Common myeloid progenitor, CD34-positive (primary cell): ENCODE measurements around the gene TEX52.
A peak's percentile ranks its signal among the peaks of the same experiment; 100 is the strongest.

Experiments used
- CTCF ChIA-PET: fragments of 350-600 bp; sonication (Branson Sonifier 250); formaldehyde crosslinking; loops from one replicate; lab custom pipeline; 2021; ENCODE audit warnings: antibody characterized with exemption; lab: Charles Lee
- POLR2A ChIA-PET: fragments of 350-600 bp; sonication (Branson Sonifier 250); formaldehyde crosslinking; loops from one replicate; lab custom pipeline; 2021; ENCODE audit warnings: antibody characterized with exemption; lab: Charles Lee
- DNase-seq, 3 donors: peaks; one replicate each; pipeline versions ENCODE4 v3.0.0 to v3.0.0-alpha.2; 2013
- H3K27ac ChIP-seq, 2 experiments: 1 replicate in 1 of 2; 2 replicates in 1 of 2; pipeline ENCODE4 v1.7.0; 2013; ENCODE audit warnings: inconsistent platforms in 2 of 2, low read length in 2 of 2, mild to moderate bottlenecking in 2 of 2, low read depth in 1 of 2, moderate library complexity in 1 of 2; ENCODE audit not compliant: severe bottlenecking in 2 of 2, insufficient read depth in 1 of 2, poor library complexity in 1 of 2
- H3K27me3 ChIP-seq, 5 experiments: replicated peaks in 2 of 5; 1 replicate in 3 of 5; 2 replicates in 2 of 5; pipeline versions ENCODE4 v1.6.1 to v1.7.0; 2013; ENCODE audit warnings: low read length in 4 of 5, mild to moderate bottlenecking in 2 of 5, moderate library complexity in 2 of 5, inconsistent platforms in 1 of 5; ENCODE audit not compliant: insufficient read depth in 5 of 5, control insufficient read depth in 4 of 5
- H3K36me3 ChIP-seq, 4 experiments: 1 replicate in 2 of 4; 2 replicates in 2 of 4; pipeline versions ENCODE4 v1.6.1 to v1.7.0; 2013; ENCODE audit warnings: low read length in 3 of 4, control low read depth in 1 of 4, mild to moderate bottlenecking in 1 of 4; ENCODE audit not compliant: control insufficient read depth in 4 of 4, insufficient read depth in 4 of 4
- H3K4me1 ChIP-seq, 4 experiments: 1 replicate in 3 of 4; 2 replicates in 1 of 4; pipeline versions ENCODE4 v1.6.1 to v1.7.1; 2013; ENCODE audit warnings: low read length in 3 of 4, mild to moderate bottlenecking in 3 of 4, control low read depth in 1 of 4, inconsistent platforms in 1 of 4, moderate library complexity in 1 of 4; ENCODE audit not compliant: control insufficient read depth in 4 of 4, insufficient read depth in 4 of 4; ENCODE audit errors: control extremely low read depth in 1 of 4
- H3K4me3 ChIP-seq, 7 experiments: 1 replicate in 4 of 7; 2 replicates in 3 of 7; pipeline versions ENCODE4 v1.5.1 to v1.7.0; 2013; ENCODE audit warnings: mild to moderate bottlenecking in 7 of 7, low read length in 6 of 7, moderate library complexity in 6 of 7, inconsistent platforms in 2 of 7, low read depth in 2 of 7, control low read depth in 1 of 7; ENCODE audit not compliant: insufficient read depth in 4 of 7, control insufficient read depth in 1 of 7; ENCODE audit errors: extremely low read depth in 1 of 7
- H3K9me3 ChIP-seq, 5 experiments: 1 replicate in 4 of 5; 2 replicates in 1 of 5; pipeline versions ENCODE4 v1.6.1 to v1.7.1; 2013; ENCODE audit warnings: low read length in 4 of 5, mild to moderate bottlenecking in 2 of 5, inconsistent platforms in 1 of 5, low read depth in 1 of 5, moderate library complexity in 1 of 5; ENCODE audit not compliant: control insufficient read depth in 4 of 5, insufficient read depth in 2 of 5; ENCODE audit errors: control extremely low read depth in 1 of 5
- WGBS: methylation state at CpG from one replicate; pipeline ENCODE4 v1.1.5; 2013; ENCODE audit not compliant: insufficient coverage; 5-methylcytosine and 5-hydroxymethylcytosine counted together

Gene TEX52

DNA sequence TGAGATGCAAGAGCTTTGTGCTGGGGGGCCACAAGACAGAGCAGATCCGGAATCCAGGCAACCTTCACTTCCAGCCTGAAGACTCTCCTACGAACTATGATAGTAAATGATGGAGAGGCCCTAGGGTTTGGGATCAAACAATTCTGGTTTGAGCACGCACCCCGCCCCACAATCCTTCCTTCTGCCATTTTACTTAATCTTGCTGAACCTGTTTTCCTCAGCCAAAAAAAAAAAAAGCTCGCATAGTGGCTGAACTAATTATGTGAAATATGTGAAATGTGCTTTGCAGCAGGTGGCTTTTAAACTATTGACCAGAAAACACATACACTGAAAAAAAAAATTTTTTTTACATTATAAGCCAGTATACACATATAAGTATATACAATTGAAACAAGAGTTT, 45.0 kb downstream of the TEX52 start:
- Histone ChIP-seq H3K9me3 (no peaks in the 10 kb centered on the region), H3K27me3 (no peaks in the 10 kb centered on the region), H3K4me3 (peak overlapping the region in 6 of 7 experiments; percentile 4 to 95 (median 79)), H3K36me3 (peaks cover 0 to 24% (median 2%) of the 10 kb centered on the region in 4 experiments), H3K4me1 (peaks cover 9 to 25% (median 16%) of the 10 kb centered on the region in 4 experiments), H3K27ac (peak overlapping the region; percentile 64 to 88)
- CTCF ChIA-PET: no interaction called here
- POLR2A ChIA-PET: interaction anchor here (0.6 kb wide), 1 partner anchor 121 kb away, joined by 3 read pairs; no protein-coding TSS in a partner anchor
- 100% methylated on average over 1 of the region's 5 CpGs for WGBS
- no peak for DNase-seq

DNA sequence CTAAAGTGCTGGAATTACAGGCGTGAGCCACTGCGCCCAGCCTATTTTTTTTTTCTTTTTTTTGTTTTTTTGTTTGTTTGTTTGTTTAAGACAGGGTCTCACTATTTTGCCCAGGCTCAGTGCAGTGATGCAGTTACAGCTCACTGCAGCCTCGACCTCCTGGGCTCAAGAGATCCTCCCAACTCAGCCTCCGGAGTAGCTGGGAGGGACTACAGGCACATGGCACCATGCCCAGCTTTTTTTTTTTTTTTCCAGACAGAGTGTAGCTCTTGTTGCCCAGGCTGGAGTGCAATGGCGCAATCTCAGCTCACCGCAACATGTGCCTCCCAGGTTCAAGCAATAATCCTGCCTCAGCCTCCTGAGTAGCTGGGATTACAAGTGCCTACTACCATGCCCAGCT, 50.1 kb downstream of the TEX52 start:
- DNase-seq: no peak
- POLR2A ChIA-PET: no interaction called here

DNA sequence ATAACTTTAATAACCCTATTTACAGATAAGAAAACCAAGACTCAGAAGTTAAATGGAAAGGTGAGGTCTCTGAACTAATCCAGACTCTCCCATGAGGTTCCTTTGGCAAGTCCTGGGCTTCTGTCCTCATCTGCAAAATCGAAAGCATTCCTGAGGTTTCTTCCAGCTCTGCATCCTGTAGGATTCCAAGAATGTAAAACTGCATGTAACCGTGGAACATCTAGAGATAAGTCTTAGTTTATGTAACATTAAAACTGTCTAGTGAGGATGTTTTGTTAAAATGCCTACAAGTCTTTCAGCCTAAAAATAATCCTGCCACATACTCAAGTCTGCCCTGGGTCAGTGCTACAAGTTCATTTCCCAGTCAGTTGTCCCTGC, 51.7 kb downstream of the TEX52 start:
- ChIA-PET CTCF (interaction anchor here (1.2 kb wide), 1 partner anchor 8 kb away, joined by 3 read pairs; no protein-coding TSS in a partner anchor), POLR2A (no interaction called here)
- WGBS: 100% methylated on average over 1 of the region's 2 CpGs
- Histone ChIP-seq H3K27me3 (no peaks in the 10 kb centered on the region), H3K27ac (no peak overlapping the region), H3K9me3 (no peaks in the 10 kb centered on the region), H3K4me3 (no peak overlapping the region), H3K4me1 (no peaks in the 10 kb centered on the region), H3K36me3 (peaks cover 22 to 66% (median 49%) of the 10 kb centered on the region in 4 experiments)
- DNase-seq: no peak

More for the DNA sequence above, 50.1 kb downstream of the TEX52 start:
- peaks cover 0 to 3% (median 2%) of the 10 kb centered on the region in 4 experiments for H3K4me1 ChIP-seq
- H3K27ac ChIP-seq: no peak overlapping the region
- WGBS: 91% methylated on average over 4 of the region's 6 CpGs
- H3K36me3 ChIP-seq: peaks cover 15 to 51% (median 35%) of the 10 kb centered on the region in 4 experiments
- H3K27me3 ChIP-seq: no peaks in the 10 kb centered on the region
- no peaks in the 10 kb centered on the region for H3K9me3 ChIP-seq
- CTCF ChIA-PET: interaction anchor here (0.6 to 1.5 kb wide), 2 partner anchors 11 to 456 kb away, joined by 3 to 6 read pairs; no protein-coding TSS in a partner anchor
- no peak overlapping the region for H3K4me3 ChIP-seq

DNA sequence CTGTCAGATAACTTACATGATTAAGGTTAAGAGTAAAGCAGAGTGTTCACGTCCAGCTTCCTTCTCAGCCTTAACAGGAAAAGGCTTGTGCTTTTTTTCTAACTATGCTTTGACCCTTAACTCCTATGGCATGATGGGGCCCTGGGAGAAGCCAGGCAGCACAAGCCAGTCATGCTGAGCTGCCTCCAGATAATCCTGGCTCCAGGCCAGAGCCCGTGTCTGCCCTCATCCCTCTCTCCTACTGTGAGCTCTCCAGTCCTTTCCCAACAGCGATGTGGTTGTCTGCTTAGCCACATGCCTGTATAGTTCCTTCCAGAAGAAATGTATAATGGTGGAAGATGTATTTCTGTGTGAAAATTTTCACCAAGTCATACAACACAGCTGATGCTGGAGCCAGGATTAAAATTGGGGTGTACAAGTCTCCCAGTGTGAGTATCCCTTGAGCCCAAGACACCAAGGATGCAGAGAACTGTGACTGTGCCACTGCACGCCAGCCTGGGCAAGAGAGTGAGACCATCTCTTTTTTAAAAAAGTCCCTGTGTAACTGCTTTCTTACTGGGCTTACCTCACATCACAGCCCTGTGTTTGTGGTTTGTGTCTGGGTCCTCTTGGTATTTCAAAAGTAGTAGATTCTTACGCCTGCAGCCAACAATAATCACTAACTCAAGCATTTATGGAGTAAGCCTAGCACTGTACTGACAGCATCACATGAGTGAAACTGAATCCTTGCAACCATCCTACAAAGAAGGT, 52.3 kb downstream of the TEX52 start:
- Histone ChIP-seq H3K4me1 (no peaks in the 10 kb centered on the region), H3K27ac (peak overlapping the region in 1 of 2 experiments; percentile 16), H3K4me3 (no peak overlapping the region), H3K27me3 (no peaks in the 10 kb centered on the region), H3K9me3 (no peaks in the 10 kb centered on the region), H3K36me3 (peaks cover 26 to 72% (median 54%) of the 10 kb centered on the region in 4 experiments)
- ChIA-PET POLR2A (no interaction called here), CTCF (interaction anchor here (1.2 kb wide), 1 partner anchor 9 kb away, joined by 3 read pairs; no protein-coding TSS in a partner anchor)
- 67% methylated on average over 1 of the region's 5 CpGs for WGBS
- no peak for DNase-seq

DNA sequence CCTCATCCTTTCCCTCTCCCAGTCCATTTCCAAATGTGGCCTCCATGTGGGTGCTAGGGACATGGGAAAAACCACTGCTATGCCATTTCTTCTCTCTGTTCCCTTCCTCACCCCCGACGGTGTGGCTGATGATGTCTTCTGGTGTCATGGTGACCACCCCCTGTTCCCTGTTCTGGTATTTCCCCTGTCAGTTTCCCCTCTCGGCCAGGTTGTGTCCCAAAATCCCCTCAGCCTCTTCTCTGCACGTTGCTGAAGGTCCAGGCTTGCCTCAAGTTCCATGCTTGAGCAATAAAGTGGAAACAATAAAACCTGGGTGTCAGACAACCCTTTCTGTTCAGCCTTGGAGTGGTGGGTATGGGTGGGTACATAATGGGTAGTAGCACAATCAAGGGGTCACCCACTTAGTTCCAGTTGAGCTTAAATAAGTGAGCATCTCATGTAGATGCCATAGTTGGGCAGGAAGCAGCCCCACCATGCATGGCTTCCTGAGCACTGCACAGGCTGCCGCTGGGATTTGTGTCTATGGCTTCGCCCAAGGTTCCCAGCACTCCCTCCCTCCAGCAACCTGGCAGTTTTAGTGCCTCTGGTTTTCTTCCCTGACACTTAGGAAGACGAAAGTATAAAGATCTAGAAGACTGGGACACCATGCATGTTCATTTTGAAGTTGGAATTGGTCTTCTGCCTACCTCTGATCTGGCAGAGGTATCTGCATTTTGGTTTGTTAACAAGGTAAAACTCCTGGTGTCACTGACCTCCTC, 53.0 kb downstream of the TEX52 start:
- CTCF ChIA-PET: interaction anchor here (1.2 kb wide), 1 partner anchor 10 kb away, joined by 3 read pairs; no protein-coding TSS in a partner anchor
- Histone ChIP-seq H3K9me3 (no peaks in the 10 kb centered on the region), H3K4me1 (no peaks in the 10 kb centered on the region), H3K27me3 (no peaks in the 10 kb centered on the region), H3K36me3 (peaks cover 30 to 80% (median 60%) of the 10 kb centered on the region in 4 experiments), H3K4me3 (no peak overlapping the region), H3K27ac (no peak overlapping the region)
- POLR2A ChIA-PET: no interaction called here
- 78% methylated on average over 6 of the region's 7 CpGs for WGBS
- no peak for DNase-seq

DNA sequence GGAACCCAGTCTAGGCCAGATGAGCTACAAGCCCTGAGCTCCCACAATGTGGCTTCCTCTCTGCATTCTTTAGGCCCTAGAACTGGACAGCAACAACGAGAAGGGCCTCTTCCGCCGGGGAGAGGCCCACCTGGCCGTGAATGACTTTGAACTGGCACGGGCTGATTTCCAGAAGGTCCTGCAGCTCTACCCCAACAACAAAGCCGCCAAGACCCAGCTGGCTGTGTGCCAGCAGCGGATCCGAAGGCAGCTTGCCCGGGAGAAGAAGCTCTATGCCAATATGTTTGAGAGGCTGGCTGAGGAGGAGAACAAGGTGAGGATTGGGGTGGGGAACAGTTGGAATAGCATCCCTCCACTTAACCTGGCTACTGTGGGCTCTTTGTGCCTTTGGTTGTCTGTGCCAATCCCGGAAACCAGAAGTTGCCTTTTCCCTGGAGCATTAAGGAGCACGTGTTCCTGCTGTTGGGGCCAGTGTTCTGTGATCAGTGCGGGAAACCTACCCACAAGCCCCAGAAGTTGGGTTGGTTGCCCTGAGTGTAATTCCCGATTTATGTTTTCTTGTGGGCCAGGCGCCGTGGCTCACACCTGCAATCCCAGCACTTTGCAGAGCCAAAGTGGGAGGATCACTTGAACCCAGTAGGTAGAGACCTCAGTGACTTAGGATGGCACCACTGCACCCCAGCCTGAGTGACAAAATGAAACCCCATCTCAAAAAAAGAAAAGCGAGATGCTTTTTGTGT, 55.6 kb downstream of the TEX52 start:
- H3K27ac ChIP-seq: no peak overlapping the region
- H3K4me3 ChIP-seq: no peak overlapping the region
- WGBS: 95% methylated on average over 10 of the region's 16 CpGs
- POLR2A ChIA-PET: no interaction called here
- CTCF ChIA-PET: interaction anchor here (1.2 to 1.4 kb wide), 5 partner anchors 12 to 176 kb away, joined by 3 to 4 read pairs (median 4); no protein-coding TSS in a partner anchor
- H3K27me3 ChIP-seq: no peaks in the 10 kb centered on the region
- no peak for DNase-seq
- H3K4me1 ChIP-seq: peaks cover 5 to 10% (median 8%) of the 10 kb centered on the region in 4 experiments
- H3K36me3 ChIP-seq: peaks cover 36 to 88% (median 75%) of the 10 kb centered on the region in 4 experiments
- no peaks in the 10 kb centered on the region for H3K9me3 ChIP-seq
